Neutrophil (primary cell): Measurements from ENCODE around the gene USH1C.

Experiments
- H3K27ac ChIP-seq: fragments of 200-600 bp; sonication (generic); 2 replicates; pipeline ENCODE4 v1.5.1; 2016; ENCODE audit warnings: mild to moderate bottlenecking, moderate library complexity
- H3K27me3 ChIP-seq: fragments of 200-600 bp; sonication (generic); 2 replicates; pipeline ENCODE4 v1.6.0; 2016; ENCODE audit warnings: mild to moderate bottlenecking
- H3K36me3 ChIP-seq: fragments of 200-600 bp; sonication (generic); 2 replicates; pipeline ENCODE4 v1.5.1; 2017
- H3K4me1 ChIP-seq, 2 experiments: fragments of 200-600 bp in 1 of 2; sonication (generic) in 1 of 2; 1 replicate in 1 of 2; 2 replicates in 1 of 2; pipeline versions ENCODE4 v1.5.1 to v1.6.1; 2013 to 2016; ENCODE audit warnings: low read depth in 1 of 2, low read length in 1 of 2, mild to moderate bottlenecking in 1 of 2, moderate library complexity in 1 of 2; ENCODE audit not compliant: control insufficient read depth in 1 of 2, insufficient read depth in 1 of 2
- H3K4me3 ChIP-seq, 2 experiments: fragments of 200-600 bp in 1 of 2; sonication (generic) in 1 of 2; 1 replicate in 1 of 2; 2 replicates in 1 of 2; pipeline ENCODE4 v1.5.1; 2013 to 2016; ENCODE audit warnings: low read depth in 1 of 2, low read length in 1 of 2, mild to moderate bottlenecking in 1 of 2, moderate library complexity in 1 of 2
- H3K9me3 ChIP-seq: fragments of 200-600 bp; sonication (generic); 2 replicates; pipeline ENCODE4 v1.5.1; 2016
- TF ChIP-seq, protein P1 (sequence below): fragments of 200-600 bp; sonication (generic); IDR thresholded peaks from 2 replicates; pipeline ENCODE4 v1.5.1; 2016; ENCODE audit warnings: antibody characterized with exemption

Gene USH1C

DNA sequence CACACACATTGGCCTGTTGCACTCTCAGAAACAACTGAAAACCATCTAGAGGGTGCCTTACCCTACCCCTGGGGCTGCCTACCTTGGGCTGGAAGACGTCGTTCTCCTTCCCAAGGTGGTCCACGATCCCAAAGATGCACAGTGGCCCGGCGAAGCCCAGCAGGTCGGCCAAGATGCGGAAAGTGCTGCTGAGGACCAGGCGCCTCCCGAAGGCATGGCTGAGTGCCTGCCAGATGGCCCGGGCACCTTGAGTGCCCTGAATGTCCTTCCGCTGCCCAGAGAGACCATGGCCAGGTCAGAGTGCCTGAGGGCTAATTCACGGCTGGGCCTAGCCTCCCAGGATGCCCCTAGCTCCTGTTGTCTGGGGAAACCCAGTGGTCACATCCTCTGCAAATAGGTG lies 83.8 kb downstream of the USH1C start:
- no peak overlapping the region for H3K4me3 ChIP-seq
- H3K36me3 ChIP-seq, result no peaks in the 10 kb centered on the region
- peaks cover 0 to 16% of the 10 kb centered on the region in 2 experiments for H3K4me1 ChIP-seq
- H3K9me3 ChIP-seq, result no peaks in the 10 kb centered on the region
- H3K27ac ChIP-seq, result no peak overlapping the region
- H3K27me3 ChIP-seq, result no peaks in the 10 kb centered on the region
- TF ChIP-seq, protein P1, sequence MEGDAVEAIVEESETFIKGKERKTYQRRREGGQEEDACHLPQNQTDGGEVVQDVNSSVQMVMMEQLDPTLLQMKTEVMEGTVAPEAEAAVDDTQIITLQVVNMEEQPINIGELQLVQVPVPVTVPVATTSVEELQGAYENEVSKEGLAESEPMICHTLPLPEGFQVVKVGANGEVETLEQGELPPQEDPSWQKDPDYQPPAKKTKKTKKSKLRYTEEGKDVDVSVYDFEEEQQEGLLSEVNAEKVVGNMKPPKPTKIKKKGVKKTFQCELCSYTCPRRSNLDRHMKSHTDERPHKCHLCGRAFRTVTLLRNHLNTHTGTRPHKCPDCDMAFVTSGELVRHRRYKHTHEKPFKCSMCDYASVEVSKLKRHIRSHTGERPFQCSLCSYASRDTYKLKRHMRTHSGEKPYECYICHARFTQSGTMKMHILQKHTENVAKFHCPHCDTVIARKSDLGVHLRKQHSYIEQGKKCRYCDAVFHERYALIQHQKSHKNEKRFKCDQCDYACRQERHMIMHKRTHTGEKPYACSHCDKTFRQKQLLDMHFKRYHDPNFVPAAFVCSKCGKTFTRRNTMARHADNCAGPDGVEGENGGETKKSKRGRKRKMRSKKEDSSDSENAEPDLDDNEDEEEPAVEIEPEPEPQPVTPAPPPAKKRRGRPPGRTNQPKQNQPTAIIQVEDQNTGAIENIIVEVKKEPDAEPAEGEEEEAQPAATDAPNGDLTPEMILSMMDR, result no peak

DNA sequence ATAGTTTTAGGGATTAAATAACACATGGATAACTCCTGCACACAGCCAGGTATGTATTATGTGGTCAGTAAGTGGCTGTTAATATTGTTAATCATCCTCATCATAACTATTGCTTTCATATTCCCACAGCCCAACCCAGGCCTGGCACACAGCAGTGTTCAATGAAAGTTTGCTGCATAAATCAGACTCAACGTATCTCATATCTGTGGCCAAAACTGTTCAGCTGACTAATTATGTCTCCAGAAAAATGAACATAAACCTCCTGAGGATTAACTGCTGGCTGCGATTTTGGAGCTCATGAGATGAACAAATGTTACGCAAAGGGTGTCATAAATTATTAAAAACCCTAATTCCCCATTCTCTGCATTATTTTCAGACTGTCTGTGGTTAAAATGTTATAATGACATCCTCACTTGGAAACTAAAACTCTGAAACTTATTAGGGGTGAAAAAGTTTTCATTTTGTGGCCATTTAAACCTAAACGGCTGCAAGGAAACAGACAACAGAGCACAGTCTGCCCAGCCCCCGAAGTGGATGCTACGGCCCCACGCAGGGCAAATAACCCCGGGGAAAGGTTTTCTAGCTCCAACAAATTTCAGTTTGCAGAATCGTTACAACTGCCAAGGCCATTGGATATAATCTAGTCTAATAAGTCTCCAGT lies 84.8 kb downstream of the USH1C start:
- TF ChIP-seq, protein P1, result no peak
- no peaks in the 10 kb centered on the region for H3K27me3 ChIP-seq
- no peak overlapping the region for H3K4me3 ChIP-seq
- H3K36me3 ChIP-seq, result no peaks in the 10 kb centered on the region
- no peak overlapping the region for H3K27ac ChIP-seq
- H3K9me3 ChIP-seq, result no peaks in the 10 kb centered on the region
- peaks cover 0 to 16% of the 10 kb centered on the region in 2 experiments for H3K4me1 ChIP-seq

DNA sequence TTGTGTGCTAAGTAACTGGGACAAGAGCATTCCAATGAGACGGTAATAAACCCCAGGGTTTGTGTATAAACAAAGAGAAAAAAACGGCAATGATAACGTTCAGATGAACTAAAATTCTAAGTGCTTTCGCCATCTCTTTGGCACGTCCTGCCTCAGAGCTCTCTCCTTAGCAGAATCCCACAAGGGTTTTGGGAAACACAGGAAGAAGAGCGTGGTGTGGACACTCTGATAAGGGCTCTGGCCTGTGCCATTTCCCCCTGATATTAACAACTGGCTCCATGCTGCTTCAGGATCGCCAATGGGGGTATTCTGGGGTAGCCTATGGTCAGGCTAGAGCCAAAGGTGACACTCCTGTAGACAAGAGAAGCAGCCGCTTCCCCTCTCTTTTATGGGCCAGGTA lies 85.9 kb downstream of the USH1C start:
- Histone ChIP-seq H3K36me3 (no peaks in the 10 kb centered on the region), H3K9me3 (no peaks in the 10 kb centered on the region), H3K4me3 (no peak overlapping the region), H3K27ac (no peak overlapping the region), H3K4me1 (peaks cover 0 to 16% of the 10 kb centered on the region in 2 experiments), H3K27me3 (no peaks in the 10 kb centered on the region)
- TF ChIP-seq, protein P1, result no peak

DNA sequence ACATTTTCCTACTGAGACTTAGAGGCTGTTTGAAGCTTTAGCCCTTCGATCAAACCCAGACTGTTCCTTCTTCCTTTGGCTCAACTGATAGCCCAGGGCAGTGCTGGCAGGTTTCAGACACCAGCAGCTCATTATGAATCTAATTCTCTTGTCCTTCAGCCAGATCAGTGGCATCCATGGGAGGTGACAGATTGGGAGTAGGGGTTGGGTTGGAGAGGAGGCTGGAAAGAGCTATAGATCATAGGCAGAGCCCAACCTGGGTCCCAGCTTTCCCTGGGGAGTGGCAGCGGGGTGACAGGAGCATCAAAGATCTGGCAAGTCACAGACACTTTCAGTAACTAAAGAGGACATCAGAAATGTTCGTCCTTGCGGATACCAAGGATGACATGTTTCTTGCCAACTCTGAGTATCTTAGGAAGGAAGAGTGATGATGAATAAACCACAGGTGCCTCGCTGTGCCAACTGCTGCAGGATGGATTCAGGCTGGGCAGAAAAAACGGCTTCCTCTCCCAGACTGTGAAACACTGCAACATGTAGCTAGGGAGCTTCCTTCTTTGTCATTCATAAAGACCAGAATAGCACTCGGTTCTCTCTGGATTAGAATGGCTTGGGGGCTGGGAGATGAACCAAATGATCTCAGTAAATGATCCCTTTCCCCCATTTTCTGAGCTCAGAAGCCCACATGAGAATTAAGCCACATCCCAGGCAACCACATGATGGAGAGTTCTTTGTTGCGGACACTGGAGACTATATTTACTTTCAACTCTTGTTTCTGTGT lies 86.6 kb downstream of the USH1C start:
- Histone ChIP-seq H3K27me3 (no peaks in the 10 kb centered on the region), H3K27ac (no peak overlapping the region), H3K9me3 (no peaks in the 10 kb centered on the region), H3K4me1 (peaks cover 0 to 16% of the 10 kb centered on the region in 2 experiments), H3K4me3 (no peak overlapping the region), H3K36me3 (no peaks in the 10 kb centered on the region)
- TF ChIP-seq, protein P1, result no peak

DNA sequence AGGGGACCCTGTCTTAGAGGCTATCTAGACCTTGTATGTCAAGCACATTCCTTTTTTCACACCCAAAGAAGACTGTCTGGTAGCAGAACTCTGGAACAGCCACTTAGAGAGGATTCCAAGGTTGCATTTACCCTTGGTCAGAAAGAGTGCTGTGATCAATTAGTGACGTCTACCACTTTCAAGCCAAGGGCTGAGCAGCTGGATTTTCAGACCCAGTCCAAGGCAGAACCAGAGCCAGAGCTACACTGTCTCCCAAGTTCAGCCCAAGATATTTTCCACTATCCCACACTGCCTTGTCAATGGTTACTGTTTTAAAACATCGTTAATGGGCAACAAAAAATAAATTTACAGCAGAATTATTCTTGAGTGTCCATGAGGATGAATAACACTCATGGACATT lies 91.5 kb downstream of the USH1C start:
- Histone ChIP-seq H3K9me3 (no peaks in the 10 kb centered on the region), H3K27me3 (no peaks in the 10 kb centered on the region), H3K4me3 (no peak overlapping the region), H3K4me1 (peaks cover 0 to 8% of the 10 kb centered on the region in 2 experiments), H3K36me3 (no peaks in the 10 kb centered on the region), H3K27ac (no peak overlapping the region)
- TF ChIP-seq, protein P1, result no peak
